ENCODE measurements around the gene FAM177A1. TPM values are rescaled to one million over a fixed set of nuclear protein-coding genes. Genes with fewer than 3 reads are reported as not detected.
A peak's percentile ranks its signal among the peaks of the same experiment; 100 is the strongest.
"Not testable (repeated sequence)": the region's sequence is repeated elsewhere in the genome, so short reads cannot be mapped to it uniquely, and the experiment has no call there.

Gene FAM177A1
- total and polyA plus RNA-seq, 12 donors: 12.6 to 85.9 (median 44.7) TPM

DNA sequence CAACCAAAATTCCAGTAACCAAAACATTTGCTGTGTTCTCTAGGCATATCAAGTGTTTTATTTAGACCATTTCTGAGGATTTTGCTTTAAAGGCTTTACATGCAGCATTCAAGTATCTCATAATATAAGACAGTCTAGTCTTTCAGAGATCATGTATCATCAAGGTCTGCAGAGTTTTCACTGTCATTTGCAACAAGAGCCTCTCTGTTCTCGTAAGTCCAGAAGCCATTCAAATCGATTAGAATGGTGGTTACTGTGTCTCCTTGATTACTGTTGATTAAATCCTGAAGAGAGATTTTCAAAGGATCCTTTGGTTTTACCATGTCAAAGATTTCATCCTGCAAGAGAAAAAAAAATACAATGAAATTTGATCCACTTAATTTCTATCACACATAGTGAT lies 39.4 kb downstream of the FAM177A1 start:
- DNase-seq: no peak
- Histone ChIP-seq H3K27me3 (no peaks in the 10 kb centered on the region), H3K4me1 (replicated peaks in 1 of 2) (no peaks in the 10 kb centered on the region), H3K36me3 (replicated peaks in 1 of 2) (peaks cover 0 to 61% of the 10 kb centered on the region in 2 donors), H3K27ac (no peak overlapping the region), H3K4me3 (no peak overlapping the region), H3K9me3 (replicated peaks in 1 of 3) (no peaks in the 10 kb centered on the region)
- 87 to 90% (median 89%) methylated on average over 2 of the region's 2 CpGs for WGBS, 4 donors
- TF ChIP-seq, protein P1, sequence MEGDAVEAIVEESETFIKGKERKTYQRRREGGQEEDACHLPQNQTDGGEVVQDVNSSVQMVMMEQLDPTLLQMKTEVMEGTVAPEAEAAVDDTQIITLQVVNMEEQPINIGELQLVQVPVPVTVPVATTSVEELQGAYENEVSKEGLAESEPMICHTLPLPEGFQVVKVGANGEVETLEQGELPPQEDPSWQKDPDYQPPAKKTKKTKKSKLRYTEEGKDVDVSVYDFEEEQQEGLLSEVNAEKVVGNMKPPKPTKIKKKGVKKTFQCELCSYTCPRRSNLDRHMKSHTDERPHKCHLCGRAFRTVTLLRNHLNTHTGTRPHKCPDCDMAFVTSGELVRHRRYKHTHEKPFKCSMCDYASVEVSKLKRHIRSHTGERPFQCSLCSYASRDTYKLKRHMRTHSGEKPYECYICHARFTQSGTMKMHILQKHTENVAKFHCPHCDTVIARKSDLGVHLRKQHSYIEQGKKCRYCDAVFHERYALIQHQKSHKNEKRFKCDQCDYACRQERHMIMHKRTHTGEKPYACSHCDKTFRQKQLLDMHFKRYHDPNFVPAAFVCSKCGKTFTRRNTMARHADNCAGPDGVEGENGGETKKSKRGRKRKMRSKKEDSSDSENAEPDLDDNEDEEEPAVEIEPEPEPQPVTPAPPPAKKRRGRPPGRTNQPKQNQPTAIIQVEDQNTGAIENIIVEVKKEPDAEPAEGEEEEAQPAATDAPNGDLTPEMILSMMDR (IDR thresholded peaks at IDR 0.05): no peak
- no peak for TF ChIP-seq POLR2A (IDR thresholded peaks at IDR 0.05)
- intact Hi-C loops (cut with DNase I): no loop called here

DNA sequence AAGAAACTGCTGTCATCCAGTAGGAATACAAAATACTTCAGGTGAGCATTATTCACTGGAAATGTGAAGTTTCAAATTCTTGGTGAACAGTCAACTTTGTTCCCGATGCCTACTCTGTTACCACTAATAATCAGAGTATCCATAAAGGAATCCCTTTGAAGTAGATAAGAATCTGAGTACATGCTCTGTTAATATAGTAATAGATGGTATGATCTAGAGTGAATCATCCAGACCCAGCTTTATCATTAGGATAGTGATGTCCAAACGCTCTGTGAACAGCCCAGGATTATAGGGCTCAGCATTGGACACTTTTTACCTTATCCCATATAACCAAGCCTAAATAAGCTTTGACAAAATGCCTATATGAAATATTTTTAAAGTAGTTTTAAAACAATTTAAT lies 42.4 kb downstream of the FAM177A1 start:
- no peaks in the 10 kb centered on the region for H3K9me3 ChIP-seq (replicated peaks in 1 of 3)
- peaks cover 0 to 56% of the 10 kb centered on the region in 2 donors for H3K36me3 ChIP-seq (replicated peaks in 1 of 2)
- 43 to 56% (median 52%) methylated on average over 2 of the region's 2 CpGs for WGBS, 4 donors
- no peaks in the 10 kb centered on the region for H3K4me1 ChIP-seq (replicated peaks in 1 of 2)
- intact Hi-C loops (cut with DNase I): no loop called here
- TF ChIP-seq, protein P1 (IDR thresholded peaks at IDR 0.05): no peak
- TF ChIP-seq POLR2A (IDR thresholded peaks at IDR 0.05): no peak
- H3K27ac ChIP-seq: peak overlapping the region in 1 of 5 donors; percentile 1
- no peak overlapping the region for H3K4me3 ChIP-seq
- H3K27me3 ChIP-seq: no peaks in the 10 kb centered on the region
- no peak for DNase-seq

DNA sequence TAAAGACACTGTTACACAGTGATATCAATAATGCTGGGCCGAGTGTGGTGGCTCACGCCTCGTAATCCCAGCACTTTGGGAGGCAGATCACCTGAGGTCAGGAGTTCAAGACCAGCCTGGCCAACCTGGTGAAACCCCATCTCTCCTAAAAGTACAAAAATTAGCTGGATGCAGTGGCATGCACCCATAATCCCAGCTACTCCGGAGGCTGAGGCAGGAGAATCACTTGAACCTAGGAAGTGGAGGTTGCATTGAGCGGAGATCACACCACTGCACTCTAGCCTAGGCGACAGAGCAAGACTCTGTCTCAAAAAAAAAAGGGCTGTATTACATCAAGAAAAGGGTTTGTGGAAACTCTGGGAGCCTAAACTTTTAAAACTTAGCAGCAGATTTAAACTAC lies 48.6 kb downstream of the FAM177A1 start:
- H3K27me3 ChIP-seq; H3K4me3 ChIP-seq; H3K9me3 ChIP-seq (replicated peaks in 1 of 3); intact Hi-C loops (cut with DNase I); H3K4me1 ChIP-seq (replicated peaks in 1 of 2); DNase-seq; H3K27ac ChIP-seq: not testable (repeated sequence)
- H3K36me3 ChIP-seq (replicated peaks in 1 of 2): peaks cover 0 to 60% of the 10 kb centered on the region in 2 donors
- 95 to 97% (median 97%) methylated on average over 6 of the region's 6 CpGs for WGBS, 4 donors

DNA sequence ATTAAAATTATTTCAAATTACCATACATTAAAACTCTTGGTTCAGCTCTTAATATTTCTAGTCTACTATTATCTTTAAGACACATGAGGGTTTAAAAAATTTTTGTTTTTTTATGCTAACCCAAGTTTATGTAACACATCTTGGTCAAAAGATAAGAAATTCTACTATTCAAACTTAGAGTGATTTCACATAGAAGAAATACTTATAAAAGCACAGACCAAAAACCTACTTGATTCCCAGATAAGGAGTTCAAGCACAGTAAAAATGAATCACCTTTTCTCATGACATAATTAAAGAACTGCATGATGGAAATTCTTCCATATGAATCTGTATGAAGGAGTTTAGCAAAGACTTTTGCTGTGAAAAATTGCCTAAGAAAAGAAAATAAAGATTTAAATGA lies 61.8 kb downstream of the FAM177A1 start:
- H3K4me1 ChIP-seq (replicated peaks in 1 of 2): no peaks in the 10 kb centered on the region
- no peak for DNase-seq
- TF ChIP-seq, protein P1 (IDR thresholded peaks at IDR 0.05): no peak
- TF ChIP-seq POLR2A (IDR thresholded peaks at IDR 0.05): no peak
- intact Hi-C loops (cut with DNase I): no loop called here
- H3K4me3 ChIP-seq: no peak overlapping the region
- no peak overlapping the region for H3K27ac ChIP-seq
- no peaks in the 10 kb centered on the region for H3K27me3 ChIP-seq
- H3K36me3 ChIP-seq (replicated peaks in 1 of 2): peaks cover 0 to 72% of the 10 kb centered on the region in 2 donors
- H3K9me3 ChIP-seq (replicated peaks in 1 of 3): no peaks in the 10 kb centered on the region

DNA sequence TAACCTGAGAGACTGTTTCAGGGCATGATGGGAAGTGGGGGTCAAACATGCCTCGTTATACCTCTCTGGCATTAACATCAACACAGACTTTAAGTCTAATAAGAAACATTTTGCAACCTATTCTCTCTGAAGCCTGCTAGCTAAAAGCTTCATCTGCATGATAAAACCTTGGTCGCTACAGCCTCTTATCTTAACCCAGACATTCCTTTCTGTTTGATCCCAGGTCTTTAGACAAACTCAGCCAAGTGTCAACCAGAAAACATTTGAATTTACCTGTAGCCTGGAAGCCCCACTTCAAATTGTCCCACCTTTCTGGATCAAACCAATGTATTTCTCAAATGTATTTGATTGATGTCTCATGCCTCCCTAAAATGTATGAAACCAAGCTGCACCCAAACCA lies 66.6 kb downstream of the FAM177A1 start:
- WGBS, 4 donors: 83 to 95% (median 92%) methylated on average over 2 of the region's 2 CpGs
- intact Hi-C loops (cut with DNase I): loop anchor here in 1 of 2 donors (10.0 kb wide), 1 partner anchor 128 kb away; the partner anchor contains the start of gene SRP54
- DNase-seq: no peak
- no peak overlapping the region for H3K4me3 ChIP-seq
- H3K27ac ChIP-seq: no peak overlapping the region
- no peak for TF ChIP-seq POLR2A (IDR thresholded peaks at IDR 0.05)
- TF ChIP-seq, protein P1 (IDR thresholded peaks at IDR 0.05): no peak
- H3K36me3 ChIP-seq (replicated peaks in 1 of 2): peaks cover 0 to 63% of the 10 kb centered on the region in 2 donors
- H3K27me3 ChIP-seq: no peaks in the 10 kb centered on the region
- H3K9me3 ChIP-seq (replicated peaks in 1 of 3): no peaks in the 10 kb centered on the region
- no peaks in the 10 kb centered on the region for H3K4me1 ChIP-seq (replicated peaks in 1 of 2)
